GM21737 (cell line): ENCODE results near the gene CCL22.
"Not testable (repeated sequence)": the region's sequence is repeated elsewhere in the genome, so short reads cannot be mapped to it uniquely, and the experiment has no call there.

ENCODE experiments used
- ATAC-seq: cut with Tn5 transposase; IDR thresholded peaks from one replicate; pipeline ENCODE4 v1.9.1; 2021; ENCODE audit warnings: mild to moderate bottlenecking, moderate library complexity; ENCODE audit not compliant: unreplicated experiment

The CCL22 gene

GRCh38 chr16:57391300-57391699 lies 32.7 kb downstream of the CCL22 start:
- no peak for ATAC-seq

GRCh38 chr16:57391708-57392107 lies 33.1 kb downstream of the CCL22 start:
- ATAC-seq, result no peak

GRCh38 chr16:57392694-57393093 lies 34.1 kb downstream of the CCL22 start:
- ATAC-seq, result no peak

- ATAC-seq, result no peak
These were observed 35.9 kb downstream of the CCL22 start for GRCh38 chr16:57394444-57394843.

DNA sequence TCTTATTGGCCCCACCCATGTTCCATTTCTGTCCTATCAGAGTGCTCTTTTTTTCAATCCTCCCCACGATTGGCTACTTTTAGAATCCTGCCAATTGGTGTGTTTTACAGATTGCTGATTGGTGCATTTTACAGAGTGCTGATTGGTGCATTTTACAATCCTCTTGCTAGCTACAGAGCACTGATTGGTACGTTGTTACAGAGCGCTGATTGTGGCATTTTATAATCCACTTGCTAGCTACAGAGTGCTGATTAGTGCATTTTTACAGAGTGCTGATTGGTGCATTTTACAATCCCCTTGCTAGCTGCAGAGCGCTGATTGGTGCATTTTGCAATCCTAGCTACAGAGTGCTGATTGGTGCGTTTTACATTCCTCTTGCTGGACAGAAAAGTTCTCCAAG lies 36.4 kb downstream of the CCL22 start:
- ATAC-seq, result no peak

DNA sequence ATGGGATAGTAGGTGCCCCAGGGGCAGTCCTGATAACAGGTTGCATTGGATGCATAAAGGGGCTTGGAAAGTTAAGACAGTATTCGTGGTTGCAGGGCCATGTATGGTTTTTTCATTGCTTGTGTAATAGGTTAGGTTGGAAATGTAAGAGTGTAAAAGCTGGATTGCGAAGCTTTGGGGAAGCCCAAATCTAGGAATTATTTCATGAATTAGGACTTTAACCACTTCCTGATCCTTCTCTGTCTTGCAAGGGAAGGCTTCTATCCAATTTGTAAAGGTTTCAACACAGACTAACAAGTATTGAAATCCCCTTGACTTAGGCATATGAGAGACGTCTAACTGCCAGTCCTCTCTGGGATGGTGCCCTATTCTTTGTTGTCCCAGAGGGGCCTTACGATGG lies 38.2 kb downstream of the CCL22 start:
- no peak for ATAC-seq

GRCh38 chr16:57397493-57397892 lies 38.9 kb downstream of the CCL22 start:
- not testable (repeated sequence) for ATAC-seq

- no peak for ATAC-seq
These were observed 43.5 kb downstream of the CCL22 start for GRCh38 chr16:57401943-57402640.

DNA sequence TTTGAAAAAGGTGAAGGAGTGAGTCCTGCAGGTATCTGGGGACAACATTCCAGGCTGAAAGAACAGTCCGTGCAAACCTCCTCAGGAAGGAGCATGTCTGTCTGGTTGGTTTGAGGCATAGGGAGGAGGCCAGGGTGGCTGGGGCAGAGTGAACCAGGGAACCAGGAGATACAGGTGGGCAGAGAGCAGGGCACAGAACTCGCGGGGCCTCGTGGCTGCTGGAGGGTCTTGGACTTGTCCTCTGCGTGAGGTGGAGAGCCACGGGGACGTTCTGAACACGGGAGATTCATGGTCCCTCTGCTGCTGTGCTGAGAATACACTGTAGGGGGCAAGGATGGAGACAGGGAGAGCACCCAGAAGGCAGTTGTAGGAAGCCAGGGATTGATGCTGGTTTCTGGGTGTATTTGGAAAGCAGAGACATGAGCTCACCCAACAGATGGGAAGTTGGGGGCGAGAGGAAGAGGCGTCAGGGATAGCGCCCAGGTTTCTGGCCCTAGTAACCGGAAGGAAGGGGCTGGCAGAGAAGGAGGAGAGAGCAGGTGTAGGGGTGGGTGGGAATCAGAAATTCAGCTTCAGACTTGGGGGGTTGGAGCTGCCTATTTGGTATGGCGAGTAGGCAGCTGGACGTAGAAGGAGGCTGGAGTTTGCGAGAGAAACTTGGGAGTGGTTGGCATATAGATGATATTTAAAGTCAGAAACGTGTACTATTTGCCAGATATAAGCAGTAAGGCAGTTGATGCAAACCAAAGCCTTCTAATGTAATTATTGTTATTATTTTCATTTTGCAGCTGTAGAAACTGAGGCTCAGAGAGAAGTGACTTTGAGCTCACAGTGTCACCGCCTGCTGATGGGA lies 45.6 kb downstream of the CCL22 start, which contains the start of gene CCL17:
TSS of gene CCL17 (plus strand) at position 803 of the 853 bp plus-strand sequence. CDS start 9,166 bp downstream, outside the sequence.
- ATAC-seq, result no peak

- ATAC-seq, result no peak
These were observed 46.5 kb downstream of the CCL22 start for GRCh38 chr16:57405097-57405496.

DNA sequence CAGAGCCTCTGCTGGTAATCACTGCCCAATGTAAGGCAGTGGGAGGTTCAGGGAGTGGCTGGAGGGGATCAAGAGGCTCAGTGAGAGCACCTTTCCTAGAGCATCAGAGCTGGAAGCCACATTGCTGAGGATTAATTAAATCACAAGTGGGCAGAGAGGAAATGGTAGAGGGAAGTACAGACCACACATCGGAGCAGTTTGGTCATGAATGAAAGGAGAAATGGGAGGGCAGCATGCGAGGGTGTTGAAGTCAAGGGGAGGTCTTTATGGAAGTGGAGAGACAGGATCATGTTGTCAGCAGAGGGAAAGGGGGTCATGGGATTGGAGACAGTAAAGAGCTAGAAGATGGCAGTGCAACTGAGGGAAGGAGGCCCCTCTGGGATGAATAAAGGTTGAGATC lies 48.3 kb downstream of the CCL22 start:
- ATAC-seq, result no peak

DNA sequence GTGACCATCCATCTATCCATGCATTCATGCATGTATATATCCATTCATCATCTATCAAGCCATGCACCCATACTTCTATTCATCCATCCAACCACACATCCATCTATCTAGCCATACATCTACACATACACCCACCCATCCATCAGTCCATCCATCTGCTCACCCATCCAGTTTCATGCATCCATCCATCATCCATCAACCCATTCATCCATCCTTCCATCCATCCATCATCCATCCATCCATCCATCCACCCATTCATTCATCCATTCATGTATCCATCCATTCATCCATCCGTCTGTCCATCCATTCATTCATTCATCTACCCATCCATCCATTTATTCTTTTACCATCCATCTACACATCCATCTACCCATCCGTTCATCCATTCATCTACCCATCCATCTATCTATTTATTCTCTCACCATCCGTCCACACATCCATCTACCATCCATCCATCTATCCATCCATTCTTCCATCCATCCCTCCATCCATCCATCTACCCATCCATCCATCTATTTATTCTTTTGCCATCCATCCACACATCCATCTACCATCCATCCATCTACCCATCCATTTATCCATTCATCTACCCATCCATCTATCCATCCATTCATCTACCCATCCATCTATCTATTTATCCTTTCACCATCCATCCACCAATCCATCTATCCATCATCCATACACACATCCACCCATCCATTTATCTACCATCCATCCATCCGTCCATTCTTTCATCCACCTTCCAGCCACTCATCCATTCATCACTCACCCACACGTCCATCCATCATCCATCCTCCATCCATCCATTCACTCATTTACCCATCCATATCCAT lies 49.2 kb downstream of the CCL22 start:
- no peak for ATAC-seq

DNA sequence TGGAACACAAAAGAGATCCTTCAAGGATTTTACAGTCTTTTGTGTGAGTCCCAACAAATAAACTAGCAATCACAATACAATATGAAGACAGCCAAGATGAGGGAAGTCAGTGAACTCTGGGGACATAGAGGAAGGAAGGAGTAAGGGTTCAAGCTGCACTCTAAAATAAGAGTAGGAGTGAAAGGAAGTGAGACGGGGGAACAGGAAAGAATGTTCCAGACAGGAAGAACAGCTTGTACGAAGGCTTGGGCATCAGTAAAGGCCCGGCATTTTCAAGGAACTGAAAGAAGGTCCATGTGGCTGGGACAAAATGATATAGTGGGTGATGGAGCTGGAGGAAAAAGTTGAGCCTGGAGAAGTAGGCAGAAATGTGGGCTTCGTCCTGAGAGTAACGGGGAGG lies 50.5 kb downstream of the CCL22 start:
- no peak for ATAC-seq

DNA sequence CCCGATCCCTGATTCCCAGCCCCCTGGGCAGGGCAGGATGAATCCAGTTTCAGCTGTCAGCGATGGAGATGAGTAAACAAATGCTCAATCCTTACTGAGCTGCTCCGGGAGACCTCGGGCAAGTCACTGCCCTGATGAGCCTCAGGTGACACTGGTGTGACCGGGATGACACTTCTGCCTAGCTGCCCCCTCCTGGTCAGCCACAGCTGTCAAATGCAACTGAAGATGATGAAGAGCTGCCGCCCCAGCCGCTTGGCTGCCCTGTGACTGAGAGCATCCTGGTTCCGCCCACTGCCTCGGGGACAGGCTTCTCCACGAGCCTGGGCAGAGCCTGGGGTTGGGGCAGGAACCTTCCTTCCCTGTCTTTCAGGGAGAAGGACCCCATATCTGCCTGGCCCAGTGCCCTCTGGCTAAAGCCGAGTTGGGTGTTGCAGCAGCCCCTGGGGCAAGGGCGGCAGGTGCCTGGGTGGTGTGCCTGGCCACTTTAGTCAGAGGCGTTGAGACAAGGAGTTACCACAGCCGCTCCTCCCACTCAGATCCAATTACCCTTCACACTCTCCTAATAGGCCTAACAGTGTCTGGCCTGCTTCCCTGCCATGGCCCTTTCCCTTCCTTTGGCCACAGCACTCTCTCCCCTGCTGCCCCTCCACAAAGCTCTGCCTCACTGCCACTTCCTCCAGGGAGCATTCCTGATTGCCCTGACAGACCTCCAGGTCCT lies 51.4 kb downstream of the CCL22 start:
- ATAC-seq, result no peak

DNA sequence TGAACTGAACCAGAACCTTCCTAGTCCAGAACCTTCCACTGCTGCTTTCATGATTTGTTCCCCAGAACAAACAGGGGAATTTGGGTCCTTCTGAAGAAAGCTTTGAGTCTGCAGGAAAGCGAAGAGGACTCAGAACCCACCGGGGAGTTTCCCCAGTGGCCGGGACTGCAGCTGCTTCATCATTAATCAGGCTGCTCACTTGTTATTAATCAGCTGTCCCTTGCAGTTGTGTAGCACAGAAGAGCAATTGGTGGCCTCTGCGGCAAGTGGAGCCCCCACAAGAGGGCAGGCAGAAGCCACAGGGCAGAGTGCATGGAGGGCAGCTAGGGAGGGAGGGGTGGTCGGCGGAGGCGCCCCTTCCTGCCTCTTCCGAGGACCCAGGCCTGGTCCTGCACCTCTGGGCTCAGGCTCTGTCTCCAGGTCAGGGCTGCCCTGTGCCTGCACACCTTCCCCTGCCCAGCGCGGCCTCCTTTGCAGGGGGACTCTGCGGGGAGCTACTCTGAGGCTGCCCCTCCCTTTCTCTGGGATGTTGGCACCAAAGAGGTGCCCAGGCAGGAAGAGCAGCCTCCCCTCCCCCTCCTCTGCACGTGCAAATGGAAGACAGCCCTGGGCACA lies 52.9 kb downstream of the CCL22 start:
- ATAC-seq, result no peak

DNA sequence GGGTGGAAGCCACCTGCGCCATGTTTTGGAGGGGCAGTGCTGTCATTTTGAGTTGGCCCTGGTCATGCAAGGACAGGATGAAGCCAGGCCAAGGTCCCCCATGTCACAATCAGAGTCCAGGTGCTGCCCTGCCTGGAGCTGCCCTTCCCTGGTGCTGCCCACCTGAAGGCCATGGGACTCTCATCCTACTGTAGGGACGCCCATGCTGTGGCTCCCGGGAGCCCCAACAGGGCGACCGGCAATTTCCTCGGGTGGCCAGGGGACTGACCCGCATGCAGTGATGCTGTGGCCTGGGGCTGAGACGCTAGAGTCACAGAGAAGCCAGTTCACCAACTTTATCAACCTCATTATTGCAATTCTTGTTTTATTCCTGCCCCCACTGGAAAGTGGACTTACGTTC lies 54.0 kb downstream of the CCL22 start:
- no peak for ATAC-seq

- ATAC-seq, result peak; percentile 74
These were observed 54.7 kb downstream of the CCL22 start for GRCh38 chr16:57413301-57413730.

- no peak for ATAC-seq
These were observed 55.1 kb downstream of the CCL22 start for GRCh38 chr16:57413733-57414132.
